Mammary epithelial cell (primary cell): ENCODE data around the gene COLEC12.

Experiments
- CTCF ChIP-seq, 2 donors: IDR thresholded peaks in 1 of 2; conservative IDR thresholded peaks in 1 of 2; 2 replicates each; pipeline ENCODE4 v1.5.1; 2011 to 2012; ENCODE audit warnings: inconsistent platforms in 2 of 2, low read length in 2 of 2, mild to moderate bottlenecking in 2 of 2, control low read depth in 1 of 2, low read depth in 1 of 2; ENCODE audit not compliant: insufficient read depth in 1 of 2; ENCODE audit errors: extremely low read depth in 1 of 2
- EZH2 ChIP-seq: IDR thresholded peaks from 2 replicates; pipeline ENCODE4 v1.6.1; 2012; ENCODE audit warnings: low read length, inconsistent platforms, borderline replicate concordance

GRCh38 chr18:396556-396955 lies 103.9 kb downstream of the COLEC12 start:
- TF ChIP-seq EZH2 = no peak
- no peak for TF ChIP-seq CTCF (conservative IDR thresholded peaks at IDR 0.05 in 1 of 2, IDR thresholded peaks at IDR 0.05 in 1 of 2; ENCODE audit: extremely low read depth in 1 of 2, insufficient read depth in 1 of 2, low read depth in 1 of 2, low read length in 2 of 2)
